ENCODE results near the gene ARHGEF33. TPM values are rescaled to one million over a fixed set of nuclear protein-coding genes. Genes with fewer than 3 reads are reported as not detected.

ARHGEF33 gene
- total and polyA plus RNA-seq, 2 of the 8 experiments (the other 6 are each of a cell fraction or from before 2014, with no cell fraction given): 0.09 to 0.95 TPM

DNA sequence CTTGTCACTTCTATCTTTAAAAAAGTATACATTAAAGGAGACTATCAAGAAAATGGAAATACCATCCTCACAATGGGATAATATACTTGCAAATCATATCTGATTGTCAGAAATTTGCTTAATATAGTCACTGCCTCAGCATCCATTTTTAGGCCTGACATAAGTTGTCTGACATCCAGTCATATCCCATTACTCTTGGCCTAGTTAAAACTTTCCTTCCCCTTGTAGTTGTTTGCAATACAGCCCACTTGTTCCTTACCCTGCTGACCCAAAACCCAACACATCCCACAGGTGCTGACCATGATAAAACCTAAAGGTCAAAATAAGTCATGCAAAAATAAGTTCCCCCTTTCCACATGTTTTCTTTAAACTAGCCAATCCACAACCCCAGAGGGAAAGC, 3.6 kb upstream of the ARHGEF33 start:
- no peak overlapping the region for H3K4me3 ChIP-seq (ENCODE audit: extremely low read depth in 1 of 4, insufficient read depth in 2 of 4, low read depth in 3 of 4, low read length in 4 of 4)
- no peaks in the 10 kb centered on the region for H3K9me3 ChIP-seq (ENCODE audit: insufficient read depth in 2 of 2, low read depth in 1 of 2, low read length in 1 of 2)
- FAIRE-seq: no peak
- no peak overlapping the region for H3K18ac ChIP-seq (ENCODE audit: extremely low read depth, low read length)
- H4K8ac ChIP-seq (ENCODE audit: extremely low read depth, insufficient read depth, low read length): no peak overlapping the region
- H3K79me1 ChIP-seq (ENCODE audit: low read depth, low read length): no peaks in the 10 kb centered on the region
- no peaks in the 10 kb centered on the region for H3K27me3 ChIP-seq (replicated peaks in 1 of 4; ENCODE audit: control insufficient read depth in 3 of 4, extremely low read depth in 1 of 4, insufficient read depth in 3 of 4, low read length in 3 of 4)
- no peaks in the 10 kb centered on the region for H3K4me1 ChIP-seq (replicated peaks in 1 of 4; ENCODE audit: control insufficient read depth in 3 of 4, insufficient read depth in 4 of 4, low read length in 3 of 4)
- no peak overlapping the region for H2BK15ac ChIP-seq (ENCODE audit: low read length)
- H4K5ac ChIP-seq (ENCODE audit: insufficient read length, low read depth, low read length): no peak overlapping the region
- H3K23me2 ChIP-seq (ENCODE audit: low read depth, low read length): no peaks in the 10 kb centered on the region
- no peak overlapping the region for H4K91ac ChIP-seq (replicated peaks; ENCODE audit: insufficient read length, low read length)
- no peak overlapping the region for H3K14ac ChIP-seq (ENCODE audit: insufficient read length)
- H2AFZ ChIP-seq (ENCODE audit: low read length): no peak overlapping the region
- CTCF ChIA-PET (ENCODE audit: partially characterized antibody): no interaction called here
- H2BK12ac ChIP-seq (ENCODE audit: low read depth, low read length): no peak overlapping the region
- no peak overlapping the region for H3K27ac ChIP-seq (ENCODE audit: low read depth, low read length)
- H3K9ac ChIP-seq (replicated peaks in 1 of 4; ENCODE audit: extremely low read depth in 1 of 4, low read depth in 3 of 4, low read length in 3 of 4): no peak overlapping the region
- H3K23ac ChIP-seq (ENCODE audit: insufficient read length): no peak overlapping the region
- H2BK120ac ChIP-seq (replicated peaks; ENCODE audit: low read depth, low read length): no peak overlapping the region
- no peak overlapping the region for H2BK20ac ChIP-seq (ENCODE audit: low read length)
- no peak overlapping the region for H3K4me2 ChIP-seq (ENCODE audit: insufficient read depth in 1 of 2, low read depth in 2 of 2, low read length in 2 of 2)
- H3K79me2 ChIP-seq (ENCODE audit: control insufficient read depth in 1 of 2, insufficient read depth in 2 of 2, low read length in 2 of 2): no peaks in the 10 kb centered on the region
- H3K4ac ChIP-seq (replicated peaks; ENCODE audit: insufficient read length, low read depth, low read length): no peak overlapping the region
- POLR2A ChIA-PET (ENCODE audit: partially characterized antibody): no interaction called here
- H3K36me3 ChIP-seq (ENCODE audit: control insufficient read depth in 2 of 4, insufficient read depth in 4 of 4, low read length in 3 of 4): no peaks in the 10 kb centered on the region
- no peak for DNase-seq (ENCODE audit: low read depth in 1 of 2, low spot score in 2 of 2)
- no peak overlapping the region for H2BK5ac ChIP-seq (ENCODE audit: low read depth, low read length)
- no peak overlapping the region for H2AK5ac ChIP-seq (ENCODE audit: low read depth, low read length)
- no peak overlapping the region for H3K56ac ChIP-seq (replicated peaks; ENCODE audit: insufficient read length, low read depth, low read length)
- H4K20me1 ChIP-seq (replicated peaks in 1 of 2; ENCODE audit: control insufficient read depth in 1 of 2, insufficient read depth in 2 of 2, low read length in 2 of 2): no peaks in the 10 kb centered on the region
- no peak for TF ChIP-seq BRCA1 (IDR thresholded peaks at IDR 0.05; ENCODE audit: low read depth, low read length)
- no peak for TF ChIP-seq SRF (IDR thresholded peaks at IDR 0.05; ENCODE audit: low read depth, low read length)
- no peak for TF ChIP-seq GTF2F1 (IDR thresholded peaks at IDR 0.05; ENCODE audit: borderline replicate concordance, low read depth, low read length)
- TF ChIP-seq CBX5 (IDR thresholded peaks at IDR 0.05; ENCODE audit: low read depth, low read length): no peak
- TF ChIP-seq SIN3A (conservative IDR thresholded peaks at IDR 0.05 in 1 of 2, IDR thresholded peaks at IDR 0.05 in 1 of 2; ENCODE audit: low read depth in 1 of 2, low read length in 2 of 2): no peak
- TF ChIP-seq HDAC2 (IDR thresholded peaks at IDR 0.05; ENCODE audit: borderline replicate concordance in 1 of 2, low read depth in 2 of 2, low read length in 2 of 2): no peak
- no peak for TF ChIP-seq FOSL1 (IDR thresholded peaks at IDR 0.05; ENCODE audit: insufficient read depth, low read depth, low read length)
- TF ChIP-seq TEAD4 (IDR thresholded peaks at IDR 0.05; ENCODE audit: low read depth, low read length): no peak
- TF ChIP-seq SP1 (IDR thresholded peaks at IDR 0.05; ENCODE audit: low read depth, low read length): no peak
- no peak for TF ChIP-seq BCL11A (IDR thresholded peaks at IDR 0.05; ENCODE audit: low read depth in 2 of 2, low read length in 2 of 2)
- no peak for TF ChIP-seq EZH2 (IDR thresholded peaks at IDR 0.05; ENCODE audit: low read depth, low read length, severe bottlenecking)
- no peak for TF ChIP-seq BACH1 (IDR thresholded peaks at IDR 0.05; ENCODE audit: low read length)
- no peak for TF ChIP-seq HDAC6 (IDR thresholded peaks at IDR 0.05; ENCODE audit: low read depth, low read length)
- TF ChIP-seq SP4 (IDR thresholded peaks at IDR 0.05; ENCODE audit: low read length): no peak
- TF ChIP-seq SAP30 (IDR thresholded peaks at IDR 0.05; ENCODE audit: insufficient read depth, insufficient replicate concordance, low read length): no peak
- TF ChIP-seq TBP (IDR thresholded peaks at IDR 0.05; ENCODE audit: low read depth, low read length): no peak
- no peak for TF ChIP-seq JUND (IDR thresholded peaks at IDR 0.05; ENCODE audit: low read length)
